Mucosa of rectum (tissue), 2 donors: ENCODE measurements around the gene ISM1.

Experiments used
- H3K27ac ChIP-seq, 2 donors: one replicate each; pipeline ENCODE4 v1.7.0; 2013; ENCODE audit warnings: inconsistent platforms in 2 of 2, low read depth in 2 of 2, low read length in 2 of 2
- H3K27me3 ChIP-seq, 2 donors: one replicate each; pipeline ENCODE4 v1.7.0; 2013; ENCODE audit warnings: low read length in 2 of 2; ENCODE audit not compliant: control insufficient read depth in 2 of 2, insufficient read depth in 2 of 2
- H3K36me3 ChIP-seq, 2 donors: one replicate each; pipeline ENCODE4 v1.7.0; 2013; ENCODE audit warnings: low read length in 2 of 2; ENCODE audit not compliant: control insufficient read depth in 2 of 2, insufficient read depth in 2 of 2
- H3K4me1 ChIP-seq, 2 donors: one replicate each; pipeline ENCODE4 v1.7.0; 2013; ENCODE audit warnings: low read length in 2 of 2, mild to moderate bottlenecking in 1 of 2; ENCODE audit not compliant: control insufficient read depth in 2 of 2, insufficient read depth in 2 of 2
- H3K4me3 ChIP-seq, 2 donors: one replicate each; pipeline ENCODE4 v1.7.0; 2013; ENCODE audit warnings: low read length in 2 of 2
- H3K9ac ChIP-seq, 2 donors: one replicate each; pipeline ENCODE4 v1.7.0; 2013; ENCODE audit warnings: low read length in 2 of 2, low read depth in 1 of 2, mild to moderate bottlenecking in 1 of 2
- H3K9me3 ChIP-seq, 2 donors: one replicate each; pipeline ENCODE4 v1.7.0; 2013; ENCODE audit warnings: low read length in 2 of 2; ENCODE audit not compliant: control insufficient read depth in 2 of 2
- donor health status: healthy.
- donor health status: Normal muscosa, but diverticular disease.

Gene ISM1

GRCh38 chr20:13340088-13340487 is 119.0 kb downstream of the ISM1 start:
- Histone ChIP-seq H3K36me3 (no peaks in the 10 kb centered on the region), H3K27me3 (no peaks in the 10 kb centered on the region), H3K4me1 (peaks cover 0 to 4% of the 10 kb centered on the region in 2 donors), H3K9ac (no peak overlapping the region), H3K27ac (no peak overlapping the region), H3K9me3 (no peaks in the 10 kb centered on the region), H3K4me3 (no peak overlapping the region)

GRCh38 chr20:13341737-13342393 is 120.8 kb downstream of the ISM1 start:
- H3K27me3 ChIP-seq, result no peaks in the 10 kb centered on the region
- no peak overlapping the region for H3K27ac ChIP-seq
- H3K4me1 ChIP-seq, result peaks cover 0 to 4% of the 10 kb centered on the region in 2 donors
- H3K4me3 ChIP-seq, result no peak overlapping the region
- no peaks in the 10 kb centered on the region for H3K9me3 ChIP-seq
- no peak overlapping the region for H3K9ac ChIP-seq
- H3K36me3 ChIP-seq, result no peaks in the 10 kb centered on the region

- Histone ChIP-seq H3K4me3 (no peak overlapping the region), H3K36me3 (no peaks in the 10 kb centered on the region), H3K27me3 (no peaks in the 10 kb centered on the region), H3K4me1 (peaks cover 0 to 4% of the 10 kb centered on the region in 2 donors), H3K9ac (no peak overlapping the region), H3K27ac (no peak overlapping the region), H3K9me3 (no peaks in the 10 kb centered on the region)
These were observed 121.6 kb downstream of the ISM1 start for GRCh38 chr20:13342469-13343242.

- Histone ChIP-seq H3K4me1 (no peaks in the 10 kb centered on the region), H3K4me3 (no peak overlapping the region), H3K9ac (no peak overlapping the region), H3K27ac (no peak overlapping the region), H3K9me3 (no peaks in the 10 kb centered on the region), H3K36me3 (no peaks in the 10 kb centered on the region), H3K27me3 (no peaks in the 10 kb centered on the region)
These were observed 123.6 kb downstream of the ISM1 start for GRCh38 chr20:13344671-13345070.

GRCh38 chr20:13348311-13349234 is 127.5 kb downstream of the ISM1 start:
- Histone ChIP-seq H3K36me3 (no peaks in the 10 kb centered on the region), H3K27ac (no peak overlapping the region), H3K4me3 (no peak overlapping the region), H3K4me1 (no peaks in the 10 kb centered on the region), H3K9ac (no peak overlapping the region), H3K9me3 (no peaks in the 10 kb centered on the region), H3K27me3 (no peaks in the 10 kb centered on the region)

- Histone ChIP-seq H3K4me3 (no peak overlapping the region), H3K9ac (no peak overlapping the region), H3K4me1 (no peaks in the 10 kb centered on the region), H3K9me3 (no peaks in the 10 kb centered on the region), H3K27me3 (no peaks in the 10 kb centered on the region), H3K27ac (no peak overlapping the region), H3K36me3 (no peaks in the 10 kb centered on the region)
These were observed 128.1 kb downstream of the ISM1 start for GRCh38 chr20:13349235-13349604.
